CD14-positive monocyte (primary cell): ENCODE results near the gene DYSF. TPM values are rescaled to one million over a fixed set of nuclear protein-coding genes. Genes with fewer than 3 reads are reported as not detected.

Source experiments
- DNase-seq, 3 donors: peaks; one replicate each; pipeline ENCODE4 v3.0.0-alpha.2; 2011 to 2022
- H2AFZ ChIP-seq: 2 replicates; pipeline ENCODE4 v1.6.0; 2012; ENCODE audit warnings: mild to moderate bottlenecking, low read depth, low read length, inconsistent platforms; ENCODE audit not compliant: insufficient read depth, poor library complexity, severe bottlenecking
- H3K27ac ChIP-seq, 2 donors: 1 replicate in 1 of 2; 2 replicates in 1 of 2; pipeline ENCODE4 v1.5.1; 2012 to 2013; ENCODE audit warnings: low read length in 2 of 2, control low read depth in 1 of 2, inconsistent platforms in 1 of 2, low read depth in 1 of 2, mild to moderate bottlenecking in 1 of 2
- H3K27me3 ChIP-seq, 2 donors: one replicate each; pipeline versions ENCODE4 v1.6.0 to v1.6.1; 2011 to 2013; ENCODE audit warnings: low read length in 2 of 2; ENCODE audit not compliant: control insufficient read depth in 2 of 2, insufficient read depth in 2 of 2
- H3K36me3 ChIP-seq, 2 donors: replicated peaks in 1 of 2; 1 replicate in 1 of 2; 2 replicates in 1 of 2; pipeline versions ENCODE4 v1.5.1 to v1.6.1; 2012 to 2013; ENCODE audit warnings: low read length in 2 of 2, control low read depth in 1 of 2, inconsistent platforms in 1 of 2, mild to moderate bottlenecking in 1 of 2; ENCODE audit not compliant: insufficient read depth in 2 of 2, control insufficient read depth in 1 of 2
- H3K4me1 ChIP-seq, 2 donors: 1 replicate in 1 of 2; 2 replicates in 1 of 2; pipeline versions ENCODE4 v1.5.1 to v1.6.1; 2012 to 2013; ENCODE audit warnings: low read length in 2 of 2, control low read depth in 1 of 2, inconsistent platforms in 1 of 2, mild to moderate bottlenecking in 1 of 2, moderate library complexity in 1 of 2; ENCODE audit not compliant: insufficient read depth in 2 of 2, control insufficient read depth in 1 of 2
- H3K4me2 ChIP-seq: replicated peaks from 2 replicates; pipeline ENCODE3; 2012; ENCODE audit warnings: low read length, moderate library complexity, mild to moderate bottlenecking; ENCODE audit not compliant: poor library complexity, severe bottlenecking; ENCODE audit errors: extremely low read depth
- H3K4me3 ChIP-seq, 3 experiments: fragments of 200-600 bp in 1 of 3; sonication (generic) in 1 of 3; replicated peaks in 1 of 3; 1 replicate in 2 of 3; 2 replicates in 1 of 3; pipeline ENCODE4 v1.5.1; 2011 to 2013; ENCODE audit warnings: low read length in 3 of 3, mild to moderate bottlenecking in 3 of 3, control low read depth in 2 of 3, low read depth in 2 of 3, inconsistent platforms in 1 of 3, moderate library complexity in 1 of 3
- H3K79me2 ChIP-seq: 2 replicates; pipeline ENCODE4 v1.6.0; 2012; ENCODE audit warnings: mild to moderate bottlenecking, control low read depth, inconsistent platforms, low read length, moderate library complexity; ENCODE audit not compliant: insufficient read depth
- H3K9ac ChIP-seq: 2 replicates; pipeline ENCODE4 v1.6.0; 2017; ENCODE audit warnings: low read length, mild to moderate bottlenecking; ENCODE audit not compliant: insufficient read depth, poor library complexity, severe bottlenecking
- H3K9me3 ChIP-seq, 2 donors: replicated peaks in 1 of 2; 1 replicate in 1 of 2; 2 replicates in 1 of 2; pipeline versions ENCODE4 v1.5.1 to v1.6.1; 2012 to 2013; ENCODE audit warnings: low read length in 2 of 2, control low read depth in 1 of 2; ENCODE audit not compliant: control insufficient read depth in 1 of 2, insufficient read depth in 1 of 2
- H4K20me1 ChIP-seq: 2 replicates; pipeline ENCODE4 v1.6.0; 2012; ENCODE audit warnings: mild to moderate bottlenecking, low read length, control low read depth, moderate library complexity; ENCODE audit not compliant: insufficient read depth
- H3K27ac Mint-ChIP-seq, 7 donors: one replicate each; pipeline ENCODE4 v1.8.0; 2020; ENCODE audit warnings: mild to moderate bottlenecking in 7 of 7, mixed read lengths in 7 of 7, moderate library complexity in 6 of 7, inconsistent platforms in 2 of 7
- H3K27me3 Mint-ChIP-seq, 3 donors: one replicate each; pipeline ENCODE4 v1.8.0; 2021 to 2022; ENCODE audit warnings: low read depth in 3 of 3, mild to moderate bottlenecking in 3 of 3, mixed read lengths in 3 of 3, moderate library complexity in 3 of 3, inconsistent platforms in 1 of 3
- H3K36me3 Mint-ChIP-seq, 2 donors: one replicate each; pipeline ENCODE4 v1.8.0; 2020; ENCODE audit warnings: mixed read lengths in 2 of 2, inconsistent platforms in 1 of 2, mild to moderate bottlenecking in 1 of 2
- H3K4me1 Mint-ChIP-seq: one replicate; pipeline ENCODE4 v1.8.0; 2020; ENCODE audit warnings: mild to moderate bottlenecking, mixed read lengths
- H3K4me3 Mint-ChIP-seq, 2 donors: one replicate each; pipeline ENCODE4 v1.8.0; 2020; ENCODE audit warnings: mild to moderate bottlenecking in 2 of 2, mixed read lengths in 2 of 2, moderate library complexity in 1 of 2
- H3K9me3 Mint-ChIP-seq, 7 donors: one replicate each; pipeline ENCODE4 v1.8.0; 2020 to 2022; ENCODE audit warnings: mixed read lengths in 7 of 7, mild to moderate bottlenecking in 6 of 7, moderate library complexity in 6 of 7, inconsistent platforms in 2 of 7
- WGBS: methylation state at CpG from one replicate; pipeline ENCODE4 v1.1.5; 2013; ENCODE audit warnings: missing lambda C conversion rate; ENCODE audit not compliant: insufficient coverage; 5-methylcytosine and 5-hydroxymethylcytosine counted together
- intact Hi-C, 2 donors: fragments of 100-400 bp; cut with micrococcal nuclease; formaldehyde crosslinking; loops; one replicate each; pipeline versions ENCODE4 v1.15.0 to v1.15.1; 2023
- polyA plus RNA-seq, 3 donors: library from polyadenylated mRNA; depleted of rRNA in 1 of 3; unstranded in 2 of 3; stranded (reverse) in 1 of 3; fragments of 300-500 nt in 2 of 3; fragments of >200 nt in 1 of 3; fragmentation: Illumina TruSeq in 2 of 3; gene quantifications; 1 replicate in 2 of 3; 2 replicates in 1 of 3; pipeline ENCODE4 v1.2.3, GENCODE V29; 2012 to 2021
- TF ChIP-seq, protein P1 (sequence below): fragments of 200-600 bp; IDR thresholded peaks from one replicate; pipeline ENCODE4 v1.8.0; 2022; ENCODE audit warnings: antibody characterized with exemption, mild to moderate bottlenecking

DYSF gene
- polyA plus RNA-seq, 3 donors = 16.1 to 72.5 (median 31.2) TPM

DNA sequence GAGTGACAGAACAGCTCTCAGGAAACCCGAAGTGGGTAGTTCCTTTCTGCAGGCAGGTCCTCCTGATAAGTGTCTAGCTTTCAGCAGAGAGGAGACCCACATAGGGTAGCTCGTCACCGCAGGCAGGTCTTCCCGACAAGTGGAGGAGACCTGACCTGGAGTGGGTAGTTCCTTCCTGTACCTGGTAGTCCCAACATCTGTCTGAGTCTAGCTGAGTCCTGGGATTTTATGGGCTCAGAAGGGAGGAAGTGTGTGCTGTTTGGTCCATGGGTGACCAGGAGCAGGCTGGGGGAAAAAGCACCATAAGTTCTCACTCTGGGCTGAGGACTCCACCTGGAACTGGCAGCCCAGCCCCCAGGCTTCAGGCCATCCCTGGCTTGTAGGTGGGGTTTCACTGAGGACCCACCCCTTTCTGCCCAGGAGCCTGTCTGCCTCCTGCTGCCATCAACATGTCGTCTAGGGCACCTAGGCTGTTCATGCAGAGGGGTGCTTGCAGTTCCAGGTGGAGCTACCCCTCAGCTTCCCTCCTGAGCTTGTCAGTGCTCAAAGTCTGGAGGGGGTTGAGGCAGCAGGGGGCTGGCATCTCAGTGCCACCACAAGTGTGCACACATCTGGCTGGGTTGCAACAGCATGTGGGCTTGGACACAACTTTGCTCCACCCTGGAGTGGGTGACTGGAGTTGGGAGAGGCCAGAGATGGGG is 9.4 kb downstream of the DYSF start:
- WGBS = 96% methylated on average over 5 of the region's 5 CpGs
- Histone ChIP-seq H3K27me3 (peaks cover 0 to 36% of the 10 kb centered on the region in 2 donors), H3K9me3 (peaks cover 0 to 17% of the 10 kb centered on the region in 2 donors), H3K79me2 (peaks cover 100% of the 10 kb centered on the region), H3K9ac (no peak overlapping the region), H3K4me3 (no peak overlapping the region), H3K4me1 (peaks cover 32 to 62% of the 10 kb centered on the region in 2 donors), H2AFZ (no peak overlapping the region), H3K4me2 (no peak overlapping the region), H3K27ac (no peak overlapping the region), H4K20me1 (peaks cover 99% of the 10 kb centered on the region), H3K36me3 (peaks cover 19 to 62% of the 10 kb centered on the region in 2 donors)
- H3K27me3 Mint-ChIP-seq = peaks cover 5 to 11% (median 7%) of the 10 kb centered on the region in 3 donors
- no peak for DNase-seq
- no peak overlapping the region for H3K27ac Mint-ChIP-seq
- H3K36me3 Mint-ChIP-seq = peaks cover 45 to 47% of the 10 kb centered on the region in 2 donors
- peaks cover 4 to 16% (median 13%) of the 10 kb centered on the region in 7 donors for H3K9me3 Mint-ChIP-seq
- intact Hi-C loops = loop anchor here in 1 of 2 donors (5.0 kb wide), 1 partner anchor 50 kb away; no protein-coding TSS in a partner anchor
- TF ChIP-seq, protein P1, sequence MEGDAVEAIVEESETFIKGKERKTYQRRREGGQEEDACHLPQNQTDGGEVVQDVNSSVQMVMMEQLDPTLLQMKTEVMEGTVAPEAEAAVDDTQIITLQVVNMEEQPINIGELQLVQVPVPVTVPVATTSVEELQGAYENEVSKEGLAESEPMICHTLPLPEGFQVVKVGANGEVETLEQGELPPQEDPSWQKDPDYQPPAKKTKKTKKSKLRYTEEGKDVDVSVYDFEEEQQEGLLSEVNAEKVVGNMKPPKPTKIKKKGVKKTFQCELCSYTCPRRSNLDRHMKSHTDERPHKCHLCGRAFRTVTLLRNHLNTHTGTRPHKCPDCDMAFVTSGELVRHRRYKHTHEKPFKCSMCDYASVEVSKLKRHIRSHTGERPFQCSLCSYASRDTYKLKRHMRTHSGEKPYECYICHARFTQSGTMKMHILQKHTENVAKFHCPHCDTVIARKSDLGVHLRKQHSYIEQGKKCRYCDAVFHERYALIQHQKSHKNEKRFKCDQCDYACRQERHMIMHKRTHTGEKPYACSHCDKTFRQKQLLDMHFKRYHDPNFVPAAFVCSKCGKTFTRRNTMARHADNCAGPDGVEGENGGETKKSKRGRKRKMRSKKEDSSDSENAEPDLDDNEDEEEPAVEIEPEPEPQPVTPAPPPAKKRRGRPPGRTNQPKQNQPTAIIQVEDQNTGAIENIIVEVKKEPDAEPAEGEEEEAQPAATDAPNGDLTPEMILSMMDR = no peak
- H3K4me3 Mint-ChIP-seq = no peak overlapping the region
- peaks cover 44% of the 10 kb centered on the region for H3K4me1 Mint-ChIP-seq

DNA sequence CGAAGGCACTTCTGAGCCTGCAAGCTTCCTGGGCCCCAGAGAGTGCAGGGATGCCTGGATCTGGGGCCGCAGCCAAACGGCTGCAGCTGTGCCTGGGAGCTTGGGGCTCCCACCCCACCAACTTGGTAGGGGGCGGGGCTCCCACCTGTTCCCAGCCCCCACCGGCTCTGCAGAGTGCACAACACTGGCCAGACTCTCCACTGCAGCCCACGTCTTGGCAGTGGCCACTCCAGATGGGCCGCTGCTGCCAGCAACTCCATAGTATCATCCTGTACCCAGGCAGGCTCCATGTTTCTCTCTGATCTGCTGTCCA is 9.9 kb downstream of the DYSF start:
- no peak for DNase-seq
- WGBS = 93% methylated on average over 6 of the region's 7 CpGs
- peaks cover 44 to 48% of the 10 kb centered on the region in 2 donors for H3K36me3 Mint-ChIP-seq
- H3K4me3 Mint-ChIP-seq = no peak overlapping the region
- TF ChIP-seq, protein P1 = no peak
- H3K9ac ChIP-seq = no peak overlapping the region
- H3K27me3 ChIP-seq = peaks cover 0 to 41% of the 10 kb centered on the region in 2 donors
- H4K20me1 ChIP-seq = peaks cover 100% of the 10 kb centered on the region
- no peak overlapping the region for H3K4me3 ChIP-seq
- intact Hi-C loops = loop anchor here in 1 of 2 donors (5.0 kb wide), 1 partner anchor 49 kb away; no protein-coding TSS in a partner anchor
- peaks cover 100% of the 10 kb centered on the region for H3K79me2 ChIP-seq
- H3K27ac Mint-ChIP-seq = no peak overlapping the region
- H3K36me3 ChIP-seq = peaks cover 16 to 63% of the 10 kb centered on the region in 2 donors
- no peak overlapping the region for H2AFZ ChIP-seq
- no peak overlapping the region for H3K4me2 ChIP-seq
- H3K9me3 ChIP-seq = peaks cover 0 to 17% of the 10 kb centered on the region in 2 donors
- peaks cover 30 to 64% of the 10 kb centered on the region in 2 donors for H3K4me1 ChIP-seq
- H3K9me3 Mint-ChIP-seq = peaks cover 4 to 16% (median 13%) of the 10 kb centered on the region in 7 donors
- H3K27ac ChIP-seq = no peak overlapping the region
- peaks cover 45% of the 10 kb centered on the region for H3K4me1 Mint-ChIP-seq
- peaks cover 7 to 16% (median 9%) of the 10 kb centered on the region in 3 donors for H3K27me3 Mint-ChIP-seq
